Keratinocyte (primary cell): ENCODE results near the gene PRKCA.

ENCODE experiments used
- CTCF ChIP-seq, 3 experiments: IDR thresholded peaks in 1 of 3; conservative IDR thresholded peaks in 1 of 3; optimal IDR thresholded peaks in 1 of 3; 2 replicates in 2 of 3; 3 replicates in 1 of 3; pipeline versions ENCODE3 to v1.5.1; 2011; ENCODE audit warnings: low read length in 3 of 3, mild to moderate bottlenecking in 3 of 3, moderate library complexity in 2 of 3, control low read depth in 1 of 3, inconsistent platforms in 1 of 3; ENCODE audit not compliant: insufficient read depth in 2 of 3; ENCODE audit errors: extremely low read depth in 1 of 3
- EZH2 ChIP-seq: IDR thresholded peaks from one replicate; pipeline ENCODE4 v1.6.1; 2012; ENCODE audit warnings: inconsistent platforms, mild to moderate bottlenecking, low read length, moderate library complexity

- no peak for TF ChIP-seq CTCF (optimal IDR thresholded peaks at IDR 0.05 in 1 of 3, IDR thresholded peaks at IDR 0.05 in 1 of 3, conservative IDR thresholded peaks at IDR 0.05 in 1 of 3; ENCODE audit: extremely low read depth in 1 of 3, insufficient read depth in 2 of 3, low read length in 3 of 3)
- no peak for TF ChIP-seq EZH2
Observed at GRCh38 chr17:66283296-66283934, 19.0 kb upstream of the PRKCA start.
